Caco-2 (cell line): ENCODE measurements around the gene CMKLR1. TPM values are rescaled to one million over a fixed set of nuclear protein-coding genes. Genes with fewer than 3 reads are reported as not detected.

ENCODE experiments used
- BruUV-seq: library from RNA; stranded (reverse); fragments of 400-500 nt; replicated peaks from 2 replicates; lab custom pipeline; 2021; lab: Mats Ljungman, UMichigan
- CTCF ChIA-PET: fragments of 300-600 bp; sonication (Branson Sonifier 250); formaldehyde crosslinking; loops from one replicate; lab custom pipeline; 2022; ENCODE audit warnings: antibody characterized with exemption; lab: Charles Lee
- POLR2A ChIA-PET: fragments of 300-600 bp; sonication (Branson Sonifier 250); formaldehyde crosslinking; loops from one replicate; lab custom pipeline; 2022; ENCODE audit warnings: antibody characterized with exemption; lab: Charles Lee
- DNase-seq, 2 experiments: peaks; one replicate each; pipeline versions ENCODE4 v3.0.0 to v3.0.0-alpha.2; 2020 to 2022
- H3K27me3 ChIP-seq: replicated peaks from 2 replicates; pipeline ENCODE4 v1.6.0; 2011; ENCODE audit warnings: low read length; ENCODE audit not compliant: control insufficient read depth, insufficient read depth
- H3K36me3 ChIP-seq: 2 replicates; pipeline ENCODE4 v1.5.1; 2011; ENCODE audit warnings: low read length; ENCODE audit not compliant: control insufficient read depth, insufficient read depth
- H3K4me1 ChIP-seq: fragments of 250-450 bp; sonication (Bioruptor Pico); 2 replicates; pipeline ENCODE4 v1.5.1; 2020; ENCODE audit warnings: mild to moderate bottlenecking
- H3K4me3 ChIP-seq: 2 replicates; pipeline ENCODE4 v1.5.1; 2011; ENCODE audit warnings: low read depth, mild to moderate bottlenecking, control low read depth, low read length
- H3K9me3 ChIP-seq: fragments of 250-450 bp; sonication (Bioruptor Pico); 2 replicates; pipeline ENCODE4 v1.5.1; 2020; ENCODE audit warnings: mild to moderate bottlenecking, moderate library complexity
- H3K27ac Mint-ChIP-seq: one replicate; pipeline ENCODE4 v1.8.0; 2022; ENCODE audit warnings: mixed read lengths; ENCODE audit not compliant: unreplicated experiment
- H3K27me3 Mint-ChIP-seq: one replicate; pipeline ENCODE4 v1.8.0; 2022; ENCODE audit warnings: mixed read lengths; ENCODE audit not compliant: insufficient read depth, unreplicated experiment
- H3K36me3 Mint-ChIP-seq: one replicate; pipeline ENCODE4 v1.8.0; 2022; ENCODE audit warnings: mild to moderate bottlenecking, mixed read lengths; ENCODE audit not compliant: insufficient read depth, unreplicated experiment
- H3K4me1 Mint-ChIP-seq: one replicate; pipeline ENCODE4 v1.8.0; 2022; ENCODE audit warnings: low read depth, mixed read lengths; ENCODE audit not compliant: unreplicated experiment
- H3K4me3 Mint-ChIP-seq: one replicate; pipeline ENCODE4 v1.8.0; 2022; ENCODE audit warnings: mild to moderate bottlenecking, moderate library complexity, mixed read lengths; ENCODE audit not compliant: unreplicated experiment
- H3K9me3 Mint-ChIP-seq: one replicate; pipeline ENCODE4 v1.8.0; 2022; ENCODE audit warnings: mixed read lengths; ENCODE audit not compliant: unreplicated experiment
- intact Hi-C: fragments of 100-400 bp; cut with micrococcal nuclease; formaldehyde crosslinking; loops from one replicate; pipeline ENCODE4 v1.10.0; 2022; ENCODE audit not compliant: unreplicated experiment
- total RNA-seq: library from RNA; stranded (reverse); gene quantifications from 2 replicates; pipeline ENCODE4 v1.2.3, GENCODE V29; 2022
- TF ChIP-seq, protein P1 (sequence below), 2 experiments: fragments of 200-600 bp in 1 of 2; IDR thresholded peaks; 1 replicate in 1 of 2; 2 replicates in 1 of 2; pipeline versions ENCODE4 v1.5.1 to v1.8.0; 2011 to 2022; ENCODE audit warnings: antibody characterized with exemption in 1 of 2, control low read depth in 1 of 2, inconsistent platforms in 1 of 2, low read depth in 1 of 2, low read length in 1 of 2, mild to moderate bottlenecking in 1 of 2, moderate library complexity in 1 of 2; ENCODE audit not compliant: insufficient read depth in 1 of 2, severe bottlenecking in 1 of 2, unreplicated experiment in 1 of 2

CMKLR1 gene
- total RNA-seq, 1 experiment from 2014 or later, result not detected

DNA sequence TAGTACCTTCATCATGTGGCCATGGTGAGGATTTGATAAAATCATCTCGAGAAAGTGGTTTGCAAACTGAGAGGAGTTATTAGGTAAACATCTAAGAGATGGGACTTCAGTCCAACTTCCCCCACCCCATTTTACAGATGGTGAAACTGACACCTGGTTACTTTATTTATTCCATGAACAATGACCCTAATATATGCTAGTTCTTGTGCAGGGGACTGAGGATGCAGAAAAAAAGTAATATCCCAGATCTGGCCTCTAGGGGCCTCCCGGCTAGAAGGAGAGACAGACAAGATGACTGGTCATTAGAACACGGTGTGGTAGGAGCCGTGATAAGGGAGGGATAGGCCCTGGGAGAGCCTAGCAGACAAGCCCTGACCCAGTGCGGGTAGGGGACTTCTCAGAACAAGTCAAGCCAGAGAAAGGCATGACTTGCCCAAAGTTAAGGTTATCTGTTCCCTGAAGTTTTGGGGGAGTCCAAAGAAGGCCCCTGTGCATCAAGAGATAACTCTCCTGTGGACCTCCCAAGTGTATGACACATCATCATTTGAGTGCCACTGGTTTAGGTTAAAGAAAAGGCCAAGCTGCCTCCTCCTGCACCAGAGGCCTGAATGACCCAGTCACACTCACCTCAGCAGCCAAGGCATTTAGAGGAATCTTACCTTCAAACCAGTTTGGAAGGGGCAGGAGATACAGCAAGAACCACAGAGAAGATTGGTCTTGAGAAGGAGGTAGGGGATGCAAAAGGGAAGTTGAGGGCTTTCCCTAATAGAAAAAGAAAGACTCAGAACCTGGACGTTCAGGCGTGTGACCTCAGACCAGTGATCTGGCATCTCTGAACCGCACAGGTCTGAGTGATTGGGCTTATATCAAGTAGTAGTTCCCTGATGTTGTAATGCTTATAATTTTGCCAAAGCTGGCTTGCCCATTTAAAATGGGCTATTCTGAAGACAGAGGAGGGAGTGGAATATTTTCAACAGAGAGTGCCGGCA lies 1.6 kb downstream of the CMKLR1 start:
- Mint-ChIP-seq H3K27ac (no peak overlapping the region), H3K27me3 (peaks cover 6% of the 10 kb centered on the region), H3K4me1 (no peaks in the 10 kb centered on the region), H3K36me3 (no peaks in the 10 kb centered on the region), H3K4me3 (no peak overlapping the region), H3K9me3 (no peaks in the 10 kb centered on the region)
- DNase-seq, result peak in 1 of 2 experiments; percentile 32
- ChIA-PET POLR2A (no interaction called here), CTCF (no interaction called here)
- BruUV-seq, result no TSS peak
- H3K36me3 ChIP-seq, result no peaks in the 10 kb centered on the region
- no peaks in the 10 kb centered on the region for H3K27me3 ChIP-seq
- TF ChIP-seq, protein P1, sequence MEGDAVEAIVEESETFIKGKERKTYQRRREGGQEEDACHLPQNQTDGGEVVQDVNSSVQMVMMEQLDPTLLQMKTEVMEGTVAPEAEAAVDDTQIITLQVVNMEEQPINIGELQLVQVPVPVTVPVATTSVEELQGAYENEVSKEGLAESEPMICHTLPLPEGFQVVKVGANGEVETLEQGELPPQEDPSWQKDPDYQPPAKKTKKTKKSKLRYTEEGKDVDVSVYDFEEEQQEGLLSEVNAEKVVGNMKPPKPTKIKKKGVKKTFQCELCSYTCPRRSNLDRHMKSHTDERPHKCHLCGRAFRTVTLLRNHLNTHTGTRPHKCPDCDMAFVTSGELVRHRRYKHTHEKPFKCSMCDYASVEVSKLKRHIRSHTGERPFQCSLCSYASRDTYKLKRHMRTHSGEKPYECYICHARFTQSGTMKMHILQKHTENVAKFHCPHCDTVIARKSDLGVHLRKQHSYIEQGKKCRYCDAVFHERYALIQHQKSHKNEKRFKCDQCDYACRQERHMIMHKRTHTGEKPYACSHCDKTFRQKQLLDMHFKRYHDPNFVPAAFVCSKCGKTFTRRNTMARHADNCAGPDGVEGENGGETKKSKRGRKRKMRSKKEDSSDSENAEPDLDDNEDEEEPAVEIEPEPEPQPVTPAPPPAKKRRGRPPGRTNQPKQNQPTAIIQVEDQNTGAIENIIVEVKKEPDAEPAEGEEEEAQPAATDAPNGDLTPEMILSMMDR (IDR thresholded peaks at IDR 0.05; ENCODE audit: insufficient read depth in 1 of 2, low read depth in 1 of 2, low read length in 1 of 2, severe bottlenecking in 1 of 2, unreplicated experiment in 1 of 2), result peak; percentile 33 to 49
- no peaks in the 10 kb centered on the region for H3K4me1 ChIP-seq
- H3K9me3 ChIP-seq, result no peaks in the 10 kb centered on the region
- H3K4me3 ChIP-seq, result no peak overlapping the region
- intact Hi-C loops, result loop anchor here (5.0 kb wide), 1 partner anchor 35 kb away; no protein-coding TSS in a partner anchor

DNA sequence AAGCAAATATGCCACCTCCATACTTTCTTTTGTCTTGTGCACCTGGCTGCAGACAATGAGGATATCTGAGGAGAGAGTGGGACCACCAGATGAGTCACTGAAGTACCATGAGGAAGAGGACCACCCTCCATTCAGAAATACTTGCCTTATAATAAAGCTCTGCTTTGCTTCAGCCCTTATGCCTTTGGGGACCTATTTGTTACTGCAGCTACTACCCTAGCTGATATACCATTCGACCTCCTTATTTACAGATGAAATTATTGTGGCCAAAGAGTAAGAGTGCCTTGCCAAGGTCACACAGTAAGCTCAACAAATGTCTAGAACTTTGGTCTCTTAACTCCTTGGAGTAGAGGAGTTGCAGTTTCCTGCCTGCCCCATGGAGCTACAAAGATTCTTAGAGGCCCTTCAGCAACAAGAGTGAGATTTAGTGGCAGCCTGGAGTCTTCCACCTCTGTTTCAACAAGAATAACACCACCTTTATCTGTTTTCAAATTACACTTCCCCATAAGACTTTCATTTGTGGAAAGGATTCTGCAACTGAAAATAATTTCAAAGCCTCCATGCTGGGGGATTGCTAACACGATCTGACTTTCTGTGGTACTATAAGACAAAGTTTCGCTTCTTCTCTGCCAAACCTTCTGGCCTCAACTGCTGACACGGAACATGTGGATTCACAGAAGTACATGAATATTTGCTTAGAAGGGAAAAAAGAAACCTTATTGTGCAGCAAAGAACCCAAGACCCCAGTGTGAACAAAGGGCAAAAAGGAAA lies 3.6 kb downstream of the CMKLR1 start:
- DNase-seq, result no peak
- Mint-ChIP-seq H3K27ac (no peak overlapping the region), H3K36me3 (no peaks in the 10 kb centered on the region), H3K4me3 (no peak overlapping the region), H3K9me3 (no peaks in the 10 kb centered on the region), H3K4me1 (no peaks in the 10 kb centered on the region), H3K27me3 (peaks cover 6% of the 10 kb centered on the region)
- no peaks in the 10 kb centered on the region for H3K36me3 ChIP-seq
- H3K4me3 ChIP-seq, result no peak overlapping the region
- intact Hi-C loops, result loop anchor here (5.0 kb wide), 1 partner anchor 33 kb away; no protein-coding TSS in a partner anchor
- H3K27me3 ChIP-seq, result no peaks in the 10 kb centered on the region; the same call in 1 of the 2 replicates
- no TSS peak for BruUV-seq
- no peaks in the 10 kb centered on the region for H3K9me3 ChIP-seq
- H3K4me1 ChIP-seq, result no peaks in the 10 kb centered on the region
- POLR2A ChIA-PET, result no interaction called here
- TF ChIP-seq, protein P1 (IDR thresholded peaks at IDR 0.05; ENCODE audit: insufficient read depth in 1 of 2, low read depth in 1 of 2, low read length in 1 of 2, severe bottlenecking in 1 of 2, unreplicated experiment in 1 of 2), result no peak
- CTCF ChIA-PET, result no interaction called here
